HEK293 (cell line): ENCODE results near the gene GLRA2.
A peak's percentile ranks its signal among the peaks of the same experiment; 100 is the strongest.

Experiments used
- CTCF ChIA-PET: fragments of 350-600 bp; formaldehyde crosslinking; extraction: SDS; loops from one replicate; lab custom pipeline; 2021; ENCODE audit warnings: antibody characterized with exemption; lab: Yijun Ruan, JAX
- POLR2A ChIA-PET: fragments of 300-600 bp; formaldehyde crosslinking; extraction: SDS; loops from one replicate; lab custom pipeline; 2020; ENCODE audit warnings: antibody characterized with exemption, inconsistent platforms; lab: Yijun Ruan, JAX
- H3K27ac ChIP-seq: fragments of 200-500 bp; sonication (Bioruptor generic); 2 replicates; pipeline ENCODE4 v1.5.1; 2014; ENCODE audit warnings: low read depth, low read length, control low read depth, inconsistent platforms; ENCODE audit errors: extremely low read depth
- H3K36me3 ChIP-seq, 2 experiments: fragments of 200-500 bp in 1 of 2; sonication (Bioruptor generic) in 1 of 2; 1 replicate in 1 of 2; 2 replicates in 1 of 2; pipeline ENCODE4 v1.5.1; 2014 to 2017; ENCODE audit warnings: inconsistent platforms in 2 of 2, low read length in 2 of 2; ENCODE audit not compliant: control insufficient read depth in 2 of 2, insufficient read depth in 1 of 2
- H3K4me1 ChIP-seq: fragments of 200-500 bp; sonication (Bioruptor generic); 2 replicates; pipeline ENCODE4 v1.5.1; 2014; ENCODE audit warnings: mild to moderate bottlenecking, low read length, inconsistent platforms; ENCODE audit not compliant: control insufficient read depth, insufficient read depth
- H3K4me3 ChIP-seq: 2 replicates; pipeline ENCODE4 v1.5.1; 2011; ENCODE audit warnings: low read depth, mild to moderate bottlenecking, control low read depth, low read length, moderate library complexity
- H3K9me3 ChIP-seq: fragments of 200-500 bp; sonication (Bioruptor generic); 2 replicates; pipeline ENCODE4 v1.5.1; 2014; ENCODE audit warnings: low read depth, low read length, inconsistent platforms; ENCODE audit not compliant: control insufficient read depth, insufficient read depth
- GLI2 ChIP-seq: fragments of 450-650 bp; formaldehyde crosslinking; IDR thresholded peaks from 2 replicates; pipeline ENCODE4; 2017; ENCODE audit warnings: missing biosample characterization, missing genetic modification characterization, low read depth, borderline replicate concordance
- GLIS1 ChIP-seq: fragments of 450-650 bp; formaldehyde crosslinking; IDR thresholded peaks from 2 replicates; pipeline ENCODE4 v1.5.1; 2016; ENCODE audit warnings: missing biosample characterization, missing genetic modification characterization
- HOXC10 ChIP-seq: sonication (generic); formaldehyde crosslinking; IDR thresholded peaks from 2 replicates; pipeline ENCODE4 v1.8.1; 2023; ENCODE audit warnings: mild to moderate bottlenecking, missing genetic modification reagents
- HOXD13 ChIP-seq: sonication (generic); formaldehyde crosslinking; IDR thresholded peaks from 2 replicates; pipeline ENCODE4 v1.8.0; 2022; ENCODE audit warnings: missing genetic modification reagents, borderline replicate concordance
- OVOL3 ChIP-seq: fragments of 450-650 bp; formaldehyde crosslinking; IDR thresholded peaks from 2 replicates; pipeline ENCODE4 v1.5.1; 2016; ENCODE audit warnings: missing biosample characterization, missing genetic modification characterization
- REST ChIP-seq: fragments of 450-650 bp; formaldehyde crosslinking; IDR thresholded peaks from 2 replicates; pipeline ENCODE4 v1.5.1; 2016; ENCODE audit warnings: missing biosample characterization, missing genetic modification characterization
- SETDB1 ChIP-seq: IDR thresholded peaks from one replicate; pipeline ENCODE4 v1.6.1; 2017; ENCODE audit warnings: mild to moderate bottlenecking, low read length, moderate library complexity, mixed read lengths; ENCODE audit not compliant: insufficient read length
- ZBTB20 ChIP-seq: fragments of 450-650 bp; formaldehyde crosslinking; IDR thresholded peaks from 2 replicates; pipeline ENCODE4 v1.5.1; 2016; ENCODE audit warnings: missing biosample characterization, missing genetic modification characterization
- ZBTB21 ChIP-seq: fragments of 450-650 bp; formaldehyde crosslinking; IDR thresholded peaks from 2 replicates; pipeline ENCODE4 v1.5.1; 2017; ENCODE audit warnings: missing biosample characterization, missing genetic modification characterization
- ZFP41 ChIP-seq: fragments of 450-650 bp; formaldehyde crosslinking; IDR thresholded peaks from 2 replicates; pipeline ENCODE4 v1.5.1; 2016; ENCODE audit warnings: missing biosample characterization, missing genetic modification characterization, borderline replicate concordance
- ZNF114 ChIP-seq: fragments of 450-650 bp; formaldehyde crosslinking; IDR thresholded peaks from 2 replicates; pipeline ENCODE4 v1.5.0; 2017; ENCODE audit warnings: missing biosample characterization, missing genetic modification characterization
- ZNF155 ChIP-seq: fragments of 450-650 bp; formaldehyde crosslinking; IDR thresholded peaks from 2 replicates; pipeline ENCODE4 v1.5.1; 2016; ENCODE audit warnings: missing biosample characterization, missing genetic modification characterization
- ZNF354C ChIP-seq: fragments of 450-650 bp; formaldehyde crosslinking; IDR thresholded peaks from 2 replicates; pipeline ENCODE4 v1.5.1; 2016; ENCODE audit warnings: missing biosample characterization, missing genetic modification characterization, low read depth, borderline replicate concordance
- ZNF391 ChIP-seq: fragments of 450-650 bp; formaldehyde crosslinking; IDR thresholded peaks from 2 replicates; pipeline ENCODE4 v1.5.1; 2016; ENCODE audit warnings: low read depth, missing biosample characterization, missing genetic modification characterization, borderline replicate concordance
- ZNF433 ChIP-seq: fragments of 450-650 bp; formaldehyde crosslinking; IDR thresholded peaks from 2 replicates; pipeline ENCODE4 v1.5.1; 2016; ENCODE audit warnings: missing biosample characterization, missing genetic modification characterization, low read depth
- ZNF623 ChIP-seq: fragments of 450-650 bp; formaldehyde crosslinking; IDR thresholded peaks from 2 replicates; pipeline ENCODE4 v1.5.1; 2016; ENCODE audit warnings: missing biosample characterization, missing genetic modification characterization
- ZNF664 ChIP-seq: fragments of 450-650 bp; formaldehyde crosslinking; IDR thresholded peaks from 2 replicates; pipeline ENCODE4 v1.5.1; 2016; ENCODE audit warnings: missing biosample characterization, missing genetic modification characterization
- ZNF785 ChIP-seq: fragments of 450-650 bp; formaldehyde crosslinking; IDR thresholded peaks from 2 replicates; pipeline ENCODE4 v1.5.1; 2016; ENCODE audit warnings: missing biosample characterization, missing genetic modification characterization
- ZNF791 ChIP-seq: fragments of 450-650 bp; formaldehyde crosslinking; IDR thresholded peaks from 2 replicates; pipeline ENCODE4 v1.5.1; 2016; ENCODE audit warnings: missing biosample characterization, missing genetic modification characterization
- TF ChIP-seq, protein P1 (sequence below): fragments of 450-650 bp; formaldehyde crosslinking; IDR thresholded peaks from 2 replicates; pipeline ENCODE4 v1.5.1; 2016; ENCODE audit warnings: missing biosample characterization, missing genetic modification characterization
- TF ChIP-seq, protein P2 (sequence below): fragments of 450-650 bp; formaldehyde crosslinking; IDR thresholded peaks from 2 replicates; pipeline ENCODE4 v1.5.1; 2016; ENCODE audit warnings: missing biosample characterization, missing genetic modification characterization
- TF ChIP-seq, protein P3 (sequence below): IDR thresholded peaks from 2 replicates; pipeline ENCODE4 v1.6.1; 2011; ENCODE audit warnings: mild to moderate bottlenecking, low read depth, low read length, borderline replicate concordance

Gene GLRA2

GRCh38 chrX:14564058-14564457 lies 34.7 kb downstream of the GLRA2 start:
- Histone ChIP-seq H3K27ac (no peak overlapping the region), H3K36me3 (no peaks in the 10 kb centered on the region), H3K4me1 (no peaks in the 10 kb centered on the region), H3K4me3 (no peak overlapping the region)
- ChIA-PET POLR2A (no interaction called here), CTCF (interaction anchor here (0.7 kb wide), 1 partner anchor 610 kb away, joined by 3 read pairs; no protein-coding TSS in a partner anchor)
- TF ChIP-seq SETDB1 (peak; percentile 62), ZNF791 (tag by site-specific recombination) (peak; percentile 95), REST (tag by site-specific recombination) (no peak), ZNF391 (tag by site-specific recombination) (no peak)
- TF ChIP-seq, all 188 proteins: peak for 2
- peaks cover 7% of the 10 kb centered on the region for H3K9me3 ChIP-seq

DNA sequence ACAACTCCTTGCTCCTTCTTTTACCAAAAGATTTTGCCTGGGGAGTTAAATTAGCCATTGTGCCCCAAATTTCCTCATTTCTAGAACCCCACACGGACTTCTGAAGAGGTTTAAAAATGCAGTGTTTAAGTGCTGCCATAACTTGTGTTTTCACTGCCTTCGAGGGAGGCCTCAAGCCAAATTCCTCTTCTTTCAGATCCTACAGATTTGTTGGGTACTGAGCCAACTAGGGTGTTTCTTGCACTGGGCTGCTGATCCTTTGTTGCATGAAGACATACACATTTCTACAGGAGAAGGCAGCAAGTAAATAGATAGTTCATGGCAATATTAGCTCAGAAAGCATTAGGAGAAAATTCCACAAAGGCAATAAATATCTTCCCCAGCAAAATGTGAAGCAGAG lies 43.8 kb downstream of the GLRA2 start:
- TF ChIP-seq ZBTB21 (no peak), SETDB1 (no peak), ZFP41 (no peak), GLI2 (tag by site-specific recombination) (no peak), OVOL3 (tag by site-specific recombination) (no peak), ZNF785 (tag by site-specific recombination) (no peak)
- TF ChIP-seq, protein P1, sequence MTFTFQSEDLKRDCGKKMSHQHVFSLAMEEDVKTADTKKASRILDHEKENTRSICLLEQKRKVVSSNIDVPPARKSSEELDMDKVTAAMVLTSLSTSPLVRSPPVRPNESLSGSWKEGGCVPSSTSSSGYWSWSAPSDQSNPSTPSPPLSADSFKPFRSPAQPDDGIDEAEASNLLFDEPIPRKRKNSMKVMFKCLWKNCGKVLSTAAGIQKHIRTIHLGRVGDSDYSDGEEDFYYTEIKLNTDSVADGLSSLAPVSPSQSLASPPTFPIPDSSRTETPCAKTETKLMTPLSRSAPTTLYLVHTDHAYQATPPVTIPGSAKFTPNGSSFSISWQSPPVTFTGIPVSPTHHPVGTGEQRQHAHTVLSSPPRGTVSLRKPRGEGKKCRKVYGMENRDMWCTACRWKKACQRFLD (tag by site-specific recombination), result no peak
- Histone ChIP-seq H3K27ac (no peak overlapping the region), H3K36me3 (no peaks in the 10 kb centered on the region), H3K9me3 (no peaks in the 10 kb centered on the region), H3K4me3 (no peak overlapping the region), H3K4me1 (no peaks in the 10 kb centered on the region)
- ChIA-PET POLR2A (no interaction called here), CTCF (no interaction called here)

- CTCF ChIA-PET, result no interaction called here
- H3K36me3 ChIP-seq, result no peaks in the 10 kb centered on the region
- no peak for TF ChIP-seq ZNF623
- TF ChIP-seq ZNF433 (tag by site-specific recombination), result no peak
- no peak for TF ChIP-seq HOXC10
- H3K27ac ChIP-seq, result no peak overlapping the region
- POLR2A ChIA-PET, result no interaction called here
- no peak overlapping the region for H3K4me3 ChIP-seq
- H3K9me3 ChIP-seq, result no peaks in the 10 kb centered on the region; the same call in 1 of the 2 replicates
- H3K4me1 ChIP-seq, result no peaks in the 10 kb centered on the region
These were observed 51.7 kb downstream of the GLRA2 start for GRCh38 chrX:14581081-14581480.

DNA sequence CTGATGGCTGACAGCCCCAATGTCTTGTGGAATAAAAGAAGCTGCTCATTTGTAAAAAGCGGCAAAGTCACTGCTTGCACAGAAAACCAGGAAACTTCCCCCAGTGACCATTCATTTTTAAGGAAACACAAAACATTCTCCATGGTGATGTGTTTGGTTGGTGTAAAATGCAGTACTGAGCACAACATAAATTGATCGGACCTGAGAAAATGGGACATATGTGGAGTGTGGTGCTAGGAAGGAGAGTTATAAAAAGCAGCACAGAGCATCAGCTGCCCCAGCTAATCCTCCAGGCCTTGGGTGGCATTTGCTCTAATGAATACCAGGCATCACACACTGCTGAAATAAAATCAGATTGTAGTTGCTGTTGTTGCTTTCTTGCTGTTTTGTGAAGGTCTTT lies 55.2 kb downstream of the GLRA2 start:
- H3K36me3 ChIP-seq, result no peaks in the 10 kb centered on the region
- H3K4me3 ChIP-seq, result no peak overlapping the region
- no peaks in the 10 kb centered on the region for H3K4me1 ChIP-seq
- CTCF ChIA-PET, result no interaction called here
- H3K27ac ChIP-seq, result no peak overlapping the region
- no peaks in the 10 kb centered on the region; the same call in 1 of the 2 replicates for H3K9me3 ChIP-seq
- TF ChIP-seq, protein P2, sequence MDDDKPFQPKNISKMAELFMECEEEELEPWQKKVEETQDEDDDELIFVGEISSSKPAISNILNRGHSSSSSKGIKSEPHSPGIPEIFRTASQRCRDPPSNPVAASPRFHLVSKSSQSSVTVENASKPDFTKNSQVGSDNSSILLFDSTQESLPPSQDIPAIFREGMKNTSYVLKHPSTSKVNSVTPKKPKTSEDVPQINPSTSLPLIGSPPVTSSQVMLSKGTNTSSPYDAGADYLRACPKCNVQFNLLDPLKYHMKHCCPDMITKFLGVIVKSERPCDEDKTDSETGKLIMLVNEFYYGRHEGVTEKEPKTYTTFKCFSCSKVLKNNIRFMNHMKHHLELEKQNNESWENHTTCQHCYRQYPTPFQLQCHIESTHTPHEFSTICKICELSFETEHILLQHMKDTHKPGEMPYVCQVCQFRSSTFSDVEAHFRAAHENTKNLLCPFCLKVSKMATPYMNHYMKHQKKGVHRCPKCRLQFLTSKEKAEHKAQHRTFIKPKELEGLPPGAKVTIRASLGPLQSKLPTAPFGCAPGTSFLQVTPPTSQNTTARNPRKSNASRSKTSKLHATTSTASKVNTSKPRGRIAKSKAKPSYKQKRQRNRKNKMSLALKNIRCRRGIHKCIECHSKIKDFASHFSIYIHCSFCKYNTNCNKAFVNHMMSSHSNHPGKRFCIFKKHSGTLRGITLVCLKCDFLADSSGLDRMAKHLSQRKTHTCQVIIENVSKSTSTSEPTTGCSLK (tag by site-specific recombination), result no peak
- TF ChIP-seq ZNF354C (tag by site-specific recombination), result no peak
- TF ChIP-seq ZNF664 (tag by site-specific recombination), result no peak
- TF ChIP-seq, protein P3, sequence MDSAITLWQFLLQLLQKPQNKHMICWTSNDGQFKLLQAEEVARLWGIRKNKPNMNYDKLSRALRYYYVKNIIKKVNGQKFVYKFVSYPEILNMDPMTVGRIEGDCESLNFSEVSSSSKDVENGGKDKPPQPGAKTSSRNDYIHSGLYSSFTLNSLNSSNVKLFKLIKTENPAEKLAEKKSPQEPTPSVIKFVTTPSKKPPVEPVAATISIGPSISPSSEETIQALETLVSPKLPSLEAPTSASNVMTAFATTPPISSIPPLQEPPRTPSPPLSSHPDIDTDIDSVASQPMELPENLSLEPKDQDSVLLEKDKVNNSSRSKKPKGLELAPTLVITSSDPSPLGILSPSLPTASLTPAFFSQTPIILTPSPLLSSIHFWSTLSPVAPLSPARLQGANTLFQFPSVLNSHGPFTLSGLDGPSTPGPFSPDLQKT, result no peak
- no peak for TF ChIP-seq ZNF155 (tag by site-specific recombination)
- no peak for TF ChIP-seq ZNF433 (tag by site-specific recombination)
- TF ChIP-seq HOXD13 (CRISPR knock-in tag), result no peak
- no peak for TF ChIP-seq GLIS1 (tag by site-specific recombination)
- TF ChIP-seq ZNF114 (tag by site-specific recombination), result no peak
- TF ChIP-seq ZBTB20 (tag by site-specific recombination), result no peak
- TF ChIP-seq, all 188 proteins: peak for 0
- POLR2A ChIA-PET, result no interaction called here
